Stromal cell of bone marrow (primary cell): ENCODE measurements around the gene PPDPF.
"Not testable (repeated sequence)": the region's sequence is repeated elsewhere in the genome, so short reads cannot be mapped to it uniquely, and the experiment has no call there.

Experiments
- DNase-seq: peaks from one replicate; pipeline ENCODE4 v3.0.0-alpha.2; 2012; ENCODE audit warnings: low read depth

PPDPF gene

DNA sequence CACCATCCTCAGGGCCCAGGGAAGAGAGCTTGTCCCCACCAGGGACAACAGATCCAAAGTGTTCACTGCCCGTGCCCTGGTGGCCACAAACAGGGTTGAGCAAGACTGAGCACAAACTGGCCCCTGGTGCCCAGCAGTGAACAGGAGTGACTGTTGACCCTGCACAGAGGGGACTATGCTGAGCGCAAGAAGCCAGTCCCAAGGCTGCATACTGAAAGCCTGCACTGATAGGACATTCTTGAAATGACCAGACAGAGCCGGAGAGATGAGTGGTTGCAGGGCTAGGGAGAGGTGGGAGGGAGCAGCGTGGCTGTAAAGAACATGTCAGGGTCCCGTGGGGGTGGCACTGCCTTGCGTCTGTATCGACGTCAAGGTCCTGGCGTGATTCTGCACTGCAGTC, 30.5 kb downstream of the PPDPF start:
- no peak for DNase-seq

DNA sequence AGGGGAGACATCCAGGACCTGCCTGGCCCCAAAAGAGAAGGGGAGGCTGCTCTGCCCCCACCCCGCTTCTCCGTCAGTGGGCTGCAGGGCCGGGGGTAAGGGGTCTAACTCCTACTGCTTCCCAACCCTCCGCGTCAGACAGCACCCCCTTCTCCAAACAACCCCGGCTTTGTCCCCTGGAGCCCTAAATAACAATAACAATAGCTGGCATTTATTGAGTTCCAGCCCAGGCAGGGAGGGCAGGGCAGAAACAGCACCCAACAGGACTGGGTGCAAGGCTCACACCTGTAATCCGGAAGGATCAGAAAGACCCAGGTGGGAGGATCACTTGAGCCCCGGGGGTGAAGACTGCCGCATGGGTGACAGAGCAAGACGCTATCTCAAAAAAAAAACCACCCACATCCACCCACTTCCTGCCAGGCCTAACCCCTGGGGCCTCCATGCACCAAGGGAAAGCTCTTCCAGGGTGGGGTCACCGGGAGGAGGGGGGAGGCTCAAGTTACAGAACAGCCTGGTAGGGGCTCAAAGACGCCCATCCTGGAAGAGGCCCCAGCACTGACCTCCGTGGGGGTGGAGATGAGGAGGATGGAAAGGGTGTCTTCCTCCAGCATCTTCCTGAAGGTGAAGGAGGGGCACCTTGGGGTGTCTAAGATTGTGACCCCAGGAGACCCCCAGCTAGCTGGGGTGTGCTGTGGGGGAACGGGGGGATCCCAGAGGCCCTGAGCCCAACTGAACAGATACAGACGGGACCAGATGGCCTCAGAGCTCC, 32.1 kb downstream of the PPDPF start:
- no peak for DNase-seq

DNA sequence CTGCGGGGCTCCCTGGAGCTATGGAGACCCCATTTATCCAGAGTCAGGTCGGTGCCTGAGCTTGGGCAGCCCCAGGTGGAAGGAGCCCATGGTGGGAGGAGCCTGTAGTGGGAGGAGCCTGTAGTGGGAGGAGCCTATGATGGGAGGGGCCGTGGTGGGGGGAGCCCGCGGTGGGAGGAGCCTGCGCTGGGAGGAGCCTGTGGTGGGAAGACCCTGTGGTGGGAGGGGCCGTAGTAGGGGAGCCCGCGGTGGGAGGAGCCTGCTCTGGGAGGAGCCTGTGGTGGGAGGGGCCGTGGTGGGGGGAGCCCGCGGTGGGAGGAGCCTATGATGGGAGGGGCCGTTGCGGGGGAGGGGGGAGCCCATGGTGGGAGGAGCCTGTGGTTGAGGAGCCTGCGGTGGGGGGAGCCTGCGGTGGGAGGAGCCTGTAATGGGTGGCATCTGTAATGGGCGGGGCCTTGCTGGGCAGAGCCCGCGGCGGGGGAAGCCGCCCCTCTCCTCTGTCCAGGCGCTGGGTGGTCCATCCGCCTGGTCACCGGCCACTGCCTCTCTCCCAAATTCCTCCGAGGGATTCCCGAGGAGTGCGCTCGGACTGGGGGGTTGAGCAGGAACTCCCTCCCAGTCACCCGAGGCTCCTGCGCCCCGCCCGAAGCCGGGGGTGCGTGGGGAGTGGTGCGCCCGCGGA, 32.8 kb downstream of the PPDPF start:
- DNase-seq = peak; percentile 31

DNA sequence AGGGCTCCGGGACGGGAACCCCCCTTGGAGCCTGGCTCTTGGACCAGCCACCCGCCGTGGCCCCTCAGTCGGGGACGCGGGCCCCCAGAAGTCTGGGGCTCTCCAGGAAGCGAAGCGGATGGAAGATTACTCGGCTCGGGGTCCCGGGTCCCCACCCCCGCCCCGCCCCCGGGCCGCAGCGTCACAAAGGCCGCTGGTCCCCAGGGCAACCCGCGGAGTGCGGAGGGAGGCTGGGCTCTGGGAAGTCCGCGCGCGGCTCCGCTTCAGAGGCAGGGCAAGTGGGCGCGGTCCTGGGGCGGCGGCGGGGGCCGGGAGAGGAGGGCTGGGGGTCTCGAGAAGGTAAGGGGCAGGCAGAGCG, 33.3 kb downstream of the PPDPF start, which contains the start of gene FNDC11:
TSS of gene FNDC11 (plus strand) at position 227 of the 358 bp plus-strand sequence. CDS start 1,505 bp downstream, outside the sequence.
- DNase-seq = no peak

DNA sequence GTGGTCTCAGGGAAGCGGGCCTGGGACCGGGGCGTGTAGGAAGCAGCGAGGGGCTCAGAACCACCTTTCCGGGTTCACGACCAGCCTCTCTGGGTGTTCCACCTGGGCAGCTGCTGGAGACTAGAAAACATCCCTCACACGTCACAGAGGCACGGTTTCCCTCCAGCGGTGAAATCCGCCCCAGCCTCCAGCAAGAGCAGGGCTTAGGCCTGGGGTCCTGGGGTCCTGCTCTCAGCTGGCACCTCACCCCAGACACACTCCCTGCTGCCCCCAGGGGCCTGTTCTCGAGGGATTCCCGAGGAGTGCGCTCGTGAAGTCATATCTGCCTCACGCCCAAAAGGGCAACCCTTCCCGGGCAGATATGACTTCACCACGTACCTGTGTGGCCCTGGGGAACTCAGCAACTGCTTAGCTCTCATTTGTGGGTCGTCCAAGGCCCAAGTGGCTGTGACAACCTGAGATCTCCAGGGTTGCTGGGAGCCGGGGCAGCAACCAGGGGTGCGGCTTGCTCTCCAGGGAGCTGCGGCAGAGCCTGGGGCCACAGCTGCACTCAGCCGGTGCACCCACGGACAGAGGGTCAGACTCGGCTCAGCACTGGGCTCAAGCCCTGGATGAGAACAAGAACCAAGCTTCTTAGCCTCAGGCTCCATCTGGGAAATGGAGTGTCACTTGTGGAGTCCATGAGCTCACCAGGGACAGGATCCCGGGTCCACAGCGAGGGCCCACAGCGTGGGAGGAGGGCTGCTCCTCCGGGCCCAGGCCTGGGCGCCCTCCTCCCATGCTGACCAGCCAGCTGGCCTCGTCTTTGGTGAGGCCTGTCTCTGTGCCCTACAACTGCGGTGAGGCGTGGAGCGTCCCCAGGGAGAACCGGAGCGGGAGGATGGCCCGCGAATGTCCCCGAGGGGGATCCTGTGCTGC, 34.1 kb downstream of the PPDPF start:
- no peak for DNase-seq

DNA sequence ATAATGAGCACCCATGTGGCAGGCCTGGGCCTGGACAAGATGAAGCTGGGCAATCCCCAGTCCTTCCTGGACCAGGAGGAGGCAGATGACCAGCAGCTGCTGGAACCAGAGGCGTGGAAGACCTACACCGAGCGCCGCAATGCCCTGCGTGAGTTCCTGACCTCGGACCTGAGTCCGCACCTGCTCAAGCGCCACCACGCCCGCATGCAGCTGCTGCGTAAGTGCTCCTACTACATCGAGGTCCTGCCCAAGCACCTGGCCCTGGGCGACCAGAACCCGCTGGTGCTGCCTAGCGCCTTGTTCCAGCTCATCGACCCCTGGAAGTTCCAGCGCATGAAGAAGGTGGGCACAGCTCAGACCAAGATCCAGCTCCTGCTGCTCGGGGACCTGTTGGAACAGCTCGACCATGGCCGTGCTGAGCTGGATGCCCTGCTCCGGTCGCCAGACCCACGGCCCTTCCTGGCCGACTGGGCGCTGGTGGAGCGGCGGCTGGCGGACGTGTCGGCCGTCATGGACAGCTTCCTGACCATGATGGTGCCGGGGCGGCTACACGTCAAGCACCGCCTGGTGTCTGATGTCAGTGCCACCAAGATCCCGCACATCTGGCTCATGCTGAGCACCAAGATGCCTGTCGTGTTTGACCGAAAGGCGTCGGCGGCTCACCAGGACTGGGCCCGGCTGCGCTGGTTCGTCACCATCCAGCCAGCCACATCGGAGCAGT, 35.3 kb downstream of the PPDPF start:
- no peak for DNase-seq

DNA sequence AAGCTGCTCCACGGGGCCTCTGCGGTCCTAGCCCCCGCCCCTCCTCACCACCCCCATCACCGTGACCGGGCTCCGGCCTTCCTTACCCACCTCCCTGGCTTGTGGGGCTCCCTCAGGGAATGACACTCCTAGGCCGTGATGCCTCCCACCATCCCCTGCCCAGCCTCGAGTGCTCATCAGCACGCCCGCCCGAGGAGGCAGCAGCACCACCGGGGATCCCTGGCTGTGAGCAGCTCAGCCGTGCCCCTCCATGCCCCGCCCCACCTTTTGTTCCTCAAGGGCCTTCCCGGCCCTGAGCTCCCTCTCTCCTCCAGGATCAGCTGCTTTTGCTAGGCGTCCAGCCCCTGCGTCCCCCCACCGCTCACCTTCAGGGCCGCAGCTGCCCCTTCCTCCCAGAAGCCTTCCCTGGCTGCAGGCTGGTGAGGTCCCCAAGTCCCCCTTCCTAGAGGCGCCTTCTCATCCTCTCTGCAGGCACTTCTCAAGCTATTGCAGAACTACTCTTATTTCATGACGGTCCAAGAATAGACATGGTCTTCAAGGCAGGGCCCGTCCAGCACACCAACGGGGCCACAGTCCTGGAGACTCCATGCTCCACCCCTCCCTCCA, 36.4 kb downstream of the PPDPF start:
- DNase-seq = no peak

DNA sequence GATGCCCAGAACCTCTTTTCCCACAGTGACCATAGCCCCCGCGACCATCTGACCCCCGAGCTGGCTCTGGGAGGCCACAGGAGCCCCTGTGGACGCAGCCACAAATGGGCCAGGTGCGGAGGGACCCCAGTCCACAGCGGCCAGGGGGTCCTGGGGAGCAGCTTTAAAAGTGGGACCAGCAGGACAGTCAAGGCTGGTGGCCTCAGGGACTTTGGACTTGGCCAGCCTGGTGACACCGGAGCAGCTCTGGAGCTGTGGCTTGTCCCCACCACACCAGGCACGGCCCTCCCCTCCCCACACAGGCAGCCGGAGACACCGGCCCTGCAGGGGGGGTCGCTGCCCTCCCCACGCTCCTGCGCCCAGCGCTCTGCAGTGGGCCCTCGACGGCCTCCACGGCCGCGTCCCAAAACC, 36.9 kb downstream of the PPDPF start:
- no peak for DNase-seq

DNA sequence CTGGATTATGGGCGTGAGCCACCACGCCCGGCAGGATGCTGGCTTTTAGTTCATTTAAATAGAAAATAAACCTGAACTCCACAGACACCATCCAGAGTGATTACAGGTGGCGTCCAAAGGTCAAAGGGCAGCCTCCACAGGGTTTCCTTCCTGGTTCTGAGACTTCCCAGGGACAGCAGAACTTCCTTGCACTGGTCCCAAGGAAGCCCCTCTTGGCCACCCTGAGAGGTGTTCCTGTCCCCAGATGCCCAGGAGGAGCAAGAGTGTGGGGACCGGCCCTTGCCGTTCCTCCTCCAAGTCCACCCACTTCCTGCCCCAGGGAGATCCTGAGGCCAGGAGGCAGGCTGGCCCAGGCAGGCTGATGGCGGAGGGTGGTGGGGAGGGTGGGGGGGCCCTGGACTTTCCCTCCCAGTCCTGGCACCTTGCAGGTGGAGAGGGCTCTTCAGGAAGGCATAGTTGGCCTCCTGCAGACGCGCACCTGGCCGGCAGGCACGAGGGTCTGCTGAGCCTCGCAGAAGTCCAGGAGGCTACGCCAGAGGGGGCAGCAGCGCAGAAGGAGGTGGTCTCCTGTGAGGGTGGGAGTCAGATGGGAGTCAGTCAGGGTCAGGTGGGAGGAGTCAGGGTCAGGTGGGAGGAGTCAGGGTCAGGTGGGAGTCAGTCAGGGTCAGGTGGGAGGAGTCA, 38.4 kb downstream of the PPDPF start:
- no peak for DNase-seq

DNA sequence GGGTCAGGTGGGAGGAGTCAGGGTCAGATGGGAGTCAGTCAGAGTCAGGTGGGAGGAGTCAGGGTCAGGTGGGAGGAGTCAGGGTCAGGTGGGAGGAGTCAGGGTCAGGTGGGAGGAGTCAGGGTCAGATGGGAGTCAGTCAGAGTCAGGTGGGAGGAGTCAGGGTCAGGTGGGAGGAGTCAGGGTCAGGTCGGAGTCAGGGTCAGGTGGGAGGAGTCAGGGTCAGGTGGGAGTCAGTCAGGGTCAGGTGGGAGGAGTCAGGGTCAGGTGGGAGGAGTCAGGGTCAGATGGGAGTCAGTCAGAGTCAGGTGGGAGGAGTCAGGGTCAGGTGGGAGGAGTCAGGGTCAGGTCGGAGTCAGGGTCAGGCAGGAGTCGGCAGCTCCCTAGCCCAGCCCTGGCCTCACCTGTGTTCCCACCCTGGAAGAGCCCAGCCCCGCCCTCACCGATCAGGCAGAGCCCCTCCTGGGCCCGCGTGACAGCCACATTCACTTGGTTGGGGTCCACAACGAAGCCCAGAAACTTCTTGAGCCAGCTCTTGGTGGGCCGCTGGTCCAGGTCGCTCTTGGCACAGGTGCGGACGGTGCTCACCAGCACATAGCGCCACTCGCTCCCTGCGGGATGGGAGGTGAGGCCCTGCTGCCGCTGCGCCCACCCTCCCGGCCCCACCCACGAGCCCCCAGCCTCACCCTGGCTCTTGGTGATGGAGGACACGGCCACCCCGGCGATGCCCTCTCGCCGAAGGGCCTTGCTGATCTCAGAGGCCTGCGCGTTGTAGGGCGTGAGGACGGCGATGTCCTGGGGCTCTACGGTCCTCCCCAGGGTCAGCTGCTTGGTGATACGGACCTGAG, 39.1 kb downstream of the PPDPF start:
- not testable (repeated sequence) for DNase-seq

DNA sequence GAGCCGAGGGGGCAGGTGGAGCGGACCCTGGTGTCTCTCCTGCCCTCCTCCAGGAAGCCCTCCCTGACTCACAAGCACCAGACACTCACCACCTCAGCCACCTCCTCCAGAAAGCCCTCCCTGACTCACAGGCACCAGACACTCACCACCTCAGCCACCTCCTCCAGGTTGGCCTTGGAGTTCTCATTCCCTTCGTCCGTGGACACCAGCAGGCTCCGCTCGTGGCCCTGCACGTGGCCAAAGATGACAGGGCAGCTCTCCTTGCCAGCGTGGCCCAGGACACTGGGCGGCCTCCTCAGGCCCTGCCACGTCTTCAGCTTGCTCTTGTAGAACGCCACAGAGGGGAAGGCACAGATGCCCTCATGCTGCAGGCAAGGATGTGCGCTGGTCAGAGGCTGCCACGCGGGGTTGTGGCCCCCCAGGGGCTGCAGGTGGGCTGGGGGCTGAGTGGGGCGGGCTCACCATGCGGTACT, 39.8 kb downstream of the PPDPF start:
- no peak for DNase-seq

DNA sequence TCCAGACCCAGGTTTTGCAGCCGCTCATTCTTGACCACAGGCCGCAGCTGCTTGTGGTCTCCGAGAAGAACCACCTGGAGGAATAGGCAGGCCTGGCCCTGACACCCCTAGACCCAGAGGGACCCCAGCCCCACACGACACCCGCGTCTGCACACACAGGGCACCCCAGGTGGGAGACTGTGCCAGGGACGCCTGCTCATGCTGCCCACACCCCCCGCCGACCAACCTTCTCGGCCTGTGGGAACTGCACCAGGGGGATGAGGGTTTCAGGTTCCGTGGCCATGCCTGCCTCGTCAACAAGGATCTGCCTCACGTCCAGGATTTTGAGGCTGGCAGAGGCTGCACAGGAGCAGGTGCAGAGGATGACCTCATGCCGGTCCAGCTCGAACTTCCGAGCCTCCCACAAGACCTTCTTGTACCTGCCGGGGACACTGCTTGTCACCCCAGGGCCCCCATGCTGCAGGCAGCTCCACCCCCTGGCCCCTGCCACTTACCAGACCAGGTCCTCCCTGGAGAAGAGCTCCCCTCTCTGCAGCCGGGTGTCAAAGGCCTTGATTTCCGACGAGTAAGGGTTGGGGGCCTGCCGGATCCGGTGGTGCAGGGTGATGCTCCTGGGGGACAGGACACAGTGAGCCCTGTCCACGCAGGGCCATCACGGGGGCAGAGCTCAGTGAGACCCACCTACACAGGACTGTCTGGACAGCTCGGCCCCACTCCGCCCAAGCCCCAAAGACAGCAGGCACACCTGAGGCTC, 40.5 kb downstream of the PPDPF start:
- DNase-seq = no peak

DNA sequence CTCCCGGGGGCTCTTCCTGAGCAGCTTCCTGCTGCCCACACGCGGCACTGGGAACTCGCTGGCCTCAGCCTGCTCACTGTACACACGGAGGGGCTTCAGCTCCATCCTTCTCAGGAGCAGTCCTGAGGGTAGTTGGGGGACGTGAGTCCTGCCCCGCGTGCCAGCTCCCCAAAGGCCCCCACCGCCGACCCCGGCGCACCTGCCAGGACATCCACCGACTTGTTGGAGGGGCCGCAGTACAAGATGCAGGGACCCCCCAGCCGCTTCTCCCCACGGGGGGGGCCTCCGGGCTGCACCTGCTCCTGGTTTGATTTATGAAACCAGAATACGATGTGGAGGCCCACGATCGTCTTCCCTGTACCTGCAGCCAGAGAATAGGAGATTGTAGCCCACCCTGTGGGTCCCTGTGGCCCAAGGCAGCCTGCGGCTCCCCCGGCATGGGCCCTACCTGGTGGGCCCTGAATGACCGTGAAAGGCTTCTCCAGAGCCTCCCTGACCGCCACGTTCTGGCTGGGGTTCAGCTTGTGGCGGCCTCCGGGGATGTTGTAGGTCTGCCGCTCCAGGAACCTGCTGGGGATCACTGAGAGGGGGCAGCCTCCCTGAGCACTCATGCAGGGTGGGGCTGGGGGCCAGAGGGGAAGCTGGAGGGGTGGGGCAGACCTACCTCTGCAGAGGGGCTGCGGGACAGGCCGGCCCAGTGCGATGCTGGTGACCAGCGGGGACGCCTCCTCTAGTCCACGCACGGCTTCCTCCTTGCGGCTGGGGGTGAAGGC, 41.2 kb downstream of the PPDPF start:
- no peak for DNase-seq

DNA sequence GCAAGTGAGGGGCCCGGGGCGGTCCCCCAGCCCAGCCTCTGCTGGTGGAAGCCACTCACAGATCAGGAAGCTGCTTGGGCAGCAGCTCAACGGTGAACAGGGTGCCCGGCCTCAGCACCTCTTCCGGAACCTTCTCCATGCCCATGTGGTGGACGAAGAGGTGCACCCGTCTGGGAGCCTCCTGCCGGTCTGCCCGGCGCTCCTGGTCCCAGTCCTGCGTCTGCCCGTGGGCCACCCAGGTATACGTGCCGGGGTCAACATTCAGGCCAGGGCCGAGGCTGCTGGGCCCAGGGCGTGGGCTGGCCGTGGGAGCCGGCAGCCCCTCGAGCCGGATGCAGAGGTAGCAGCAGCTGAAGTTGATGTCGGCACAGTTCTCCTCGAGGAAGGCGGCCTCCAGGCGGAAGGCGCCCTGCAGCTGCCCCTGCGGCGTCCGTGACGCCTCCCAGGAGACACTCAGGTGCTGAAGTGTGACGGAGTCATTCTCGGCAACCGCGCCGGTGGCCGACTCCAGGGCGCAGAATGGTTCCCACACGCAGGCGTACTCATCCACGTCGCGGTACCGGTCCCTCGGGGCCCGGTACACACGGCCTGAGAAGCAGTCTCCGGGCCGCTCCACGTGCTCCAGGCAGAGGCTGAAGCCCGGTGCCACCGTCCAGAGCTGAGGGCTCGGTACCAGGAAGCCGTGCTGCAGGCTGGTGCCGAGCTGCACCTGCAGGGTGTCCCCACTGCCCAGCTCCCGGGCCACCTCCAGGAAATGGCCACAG, 42.1 kb downstream of the PPDPF start:
- DNase-seq = no peak

DNA sequence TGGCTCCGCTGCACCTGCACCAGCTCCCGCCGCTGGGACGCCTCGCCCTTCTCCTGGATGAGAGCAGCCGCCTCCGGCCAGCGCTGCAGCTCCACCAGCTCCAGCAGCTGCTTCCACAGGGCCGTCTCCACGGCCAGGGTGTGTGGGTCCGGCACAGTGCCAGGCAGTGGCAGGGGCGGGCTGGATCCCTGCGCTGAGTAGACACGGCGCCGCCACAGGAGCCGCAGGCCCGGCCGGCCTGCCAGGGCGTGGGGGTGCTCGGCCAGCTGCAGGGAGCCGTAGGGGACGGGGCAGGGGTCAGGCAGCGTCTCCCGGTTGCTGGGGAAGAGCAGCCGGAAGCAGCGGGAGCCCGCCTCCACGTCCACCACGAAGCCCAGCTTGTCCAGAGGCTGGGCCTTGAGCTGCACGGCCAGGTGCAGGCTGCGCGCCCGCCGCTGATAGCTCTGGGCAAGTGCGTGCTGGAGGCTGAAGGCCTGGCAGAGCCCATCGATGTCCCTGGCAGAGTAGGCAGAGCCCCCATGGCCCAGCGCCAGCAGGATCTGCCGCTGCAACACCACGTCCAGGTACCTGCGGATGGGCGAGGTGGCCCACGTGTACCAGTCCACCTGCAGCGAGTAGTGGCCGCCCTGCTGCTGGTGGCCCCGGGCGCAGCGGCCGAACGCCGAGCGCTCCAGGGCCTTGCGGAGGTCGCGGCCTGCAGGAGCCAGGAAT, 42.8 kb downstream of the PPDPF start:
- no peak for DNase-seq

DNA sequence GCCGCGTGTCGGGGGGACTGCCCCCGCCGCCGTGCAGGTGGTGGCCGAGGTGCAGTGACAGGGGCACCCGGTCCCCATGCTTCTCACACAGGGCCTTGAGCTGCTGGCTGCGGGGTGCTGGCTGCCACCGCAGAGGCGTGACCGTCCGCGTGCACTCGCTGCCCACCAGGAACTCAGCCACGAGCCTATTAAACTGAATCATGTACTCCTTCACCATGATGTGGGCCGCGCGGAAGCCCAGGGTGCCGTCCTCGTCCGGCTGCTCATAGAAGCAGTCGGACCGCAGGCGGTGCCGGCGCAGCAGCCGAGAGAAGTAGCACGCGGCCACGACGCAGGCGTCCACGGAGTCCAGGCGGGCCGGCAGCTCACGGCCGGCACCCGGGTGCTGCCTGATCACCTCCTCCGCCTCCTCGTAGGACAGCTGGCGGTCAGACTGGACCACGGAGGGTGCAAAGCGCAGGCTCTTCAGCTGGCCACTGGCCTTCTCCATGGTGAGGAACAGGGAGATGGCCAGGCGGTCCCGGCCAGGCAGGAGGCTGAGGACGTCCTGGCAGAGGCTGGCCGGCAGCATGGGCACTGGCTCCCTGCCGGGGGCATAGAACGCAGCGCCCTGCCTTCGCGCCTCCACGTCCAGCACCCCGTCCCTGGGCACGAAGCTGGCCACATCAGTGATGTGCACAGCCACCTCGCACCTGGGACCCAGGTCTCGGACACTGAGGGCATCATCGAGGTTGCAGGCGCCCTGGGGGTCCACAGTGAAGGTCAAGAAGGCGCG, 43.7 kb downstream of the PPDPF start:
- DNase-seq = no peak
